ENCODE data around the gene ITK. TPM values are rescaled to one million over a fixed set of nuclear protein-coding genes. Genes with fewer than 3 reads are reported as not detected.

Gene ITK
- total RNA-seq, 1 donor from 2014 or later = not detected

DNA sequence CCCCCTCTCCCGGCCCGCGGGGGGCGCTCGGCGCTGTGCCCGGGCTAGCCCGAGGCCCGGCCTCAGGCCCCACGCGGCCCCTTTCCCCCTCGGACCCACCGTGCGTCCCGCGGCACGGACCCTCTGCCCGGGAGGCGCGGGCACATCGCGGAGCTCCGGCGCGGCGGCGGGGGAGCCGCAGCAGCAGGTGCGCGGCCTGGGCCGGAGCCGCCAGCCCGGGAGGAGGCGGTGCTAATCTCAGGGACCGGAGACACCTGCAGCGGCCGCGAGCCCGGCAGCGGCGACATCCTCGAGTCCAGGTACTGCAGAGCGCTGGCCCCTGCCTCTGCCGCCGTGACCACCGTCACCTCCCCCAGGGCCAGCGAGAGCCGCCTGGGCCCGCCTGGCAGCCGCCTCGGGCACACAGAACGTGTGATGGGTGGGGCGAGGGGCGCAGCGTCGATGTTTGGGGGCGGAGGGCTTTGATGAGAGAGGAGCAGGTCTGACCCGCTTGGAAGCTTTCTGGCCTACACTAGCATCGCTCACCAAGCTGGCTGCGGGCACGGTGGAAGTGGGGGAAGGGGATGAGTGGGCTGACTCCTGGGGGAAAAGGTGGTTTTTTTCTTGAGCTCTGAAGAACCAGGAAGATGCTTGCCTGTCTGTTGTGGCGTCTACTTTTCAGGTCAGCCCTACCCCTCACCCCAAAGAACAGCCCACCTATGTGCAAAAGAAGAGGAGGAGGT, 85.8 kb downstream of the ITK start:
- Histone ChIP-seq H3K9ac (peak overlapping the region; percentile 42), H4K20me1 (ENCODE audit: low read depth) (peaks cover 43% of the 10 kb centered on the region), H2AFZ (replicated peaks) (peak overlapping the region; percentile 97), H3K9me3 (ENCODE audit: low read depth) (no peaks in the 10 kb centered on the region), H3K4me1 (peaks cover 33% of the 10 kb centered on the region), H3F3A (ENCODE audit: low read depth) (no peaks in the 10 kb centered on the region), H3K27me3 (peaks cover 23% of the 10 kb centered on the region), H3K36me3 (no peaks in the 10 kb centered on the region), H3K79me2 (ENCODE audit: low read depth) (peaks cover 49% of the 10 kb centered on the region), H3K4me3 (peak overlapping the region; percentile 95), H3K27ac (no peak overlapping the region), H3K4me2 (peak overlapping the region; percentile 90)
- no peak overlapping the region for H3K27ac Mint-ChIP-seq
- no peaks in the 10 kb centered on the region for H3K9me3 Mint-ChIP-seq
- TF ChIP-seq EZH2phosphoT487 (IDR thresholded peaks at IDR 0.05) = no peak
- TF ChIP-seq, protein P1, sequence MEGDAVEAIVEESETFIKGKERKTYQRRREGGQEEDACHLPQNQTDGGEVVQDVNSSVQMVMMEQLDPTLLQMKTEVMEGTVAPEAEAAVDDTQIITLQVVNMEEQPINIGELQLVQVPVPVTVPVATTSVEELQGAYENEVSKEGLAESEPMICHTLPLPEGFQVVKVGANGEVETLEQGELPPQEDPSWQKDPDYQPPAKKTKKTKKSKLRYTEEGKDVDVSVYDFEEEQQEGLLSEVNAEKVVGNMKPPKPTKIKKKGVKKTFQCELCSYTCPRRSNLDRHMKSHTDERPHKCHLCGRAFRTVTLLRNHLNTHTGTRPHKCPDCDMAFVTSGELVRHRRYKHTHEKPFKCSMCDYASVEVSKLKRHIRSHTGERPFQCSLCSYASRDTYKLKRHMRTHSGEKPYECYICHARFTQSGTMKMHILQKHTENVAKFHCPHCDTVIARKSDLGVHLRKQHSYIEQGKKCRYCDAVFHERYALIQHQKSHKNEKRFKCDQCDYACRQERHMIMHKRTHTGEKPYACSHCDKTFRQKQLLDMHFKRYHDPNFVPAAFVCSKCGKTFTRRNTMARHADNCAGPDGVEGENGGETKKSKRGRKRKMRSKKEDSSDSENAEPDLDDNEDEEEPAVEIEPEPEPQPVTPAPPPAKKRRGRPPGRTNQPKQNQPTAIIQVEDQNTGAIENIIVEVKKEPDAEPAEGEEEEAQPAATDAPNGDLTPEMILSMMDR (IDR thresholded peaks at IDR 0.05) = peak; percentile 28
- no peak for TF ChIP-seq EZH2 (IDR thresholded peaks at IDR 0.05)
- no peaks in the 10 kb centered on the region for H3K27me3 Mint-ChIP-seq (ENCODE audit: insufficient read depth, low read depth)
- H3K36me3 Mint-ChIP-seq = no peaks in the 10 kb centered on the region
- peaks cover 22% of the 10 kb centered on the region for H3K4me1 Mint-ChIP-seq
- peak; percentile 78 for DNase-seq (ENCODE audit: low spot score)
- H3K4me3 Mint-ChIP-seq = peak overlapping the region; percentile 87

DNA sequence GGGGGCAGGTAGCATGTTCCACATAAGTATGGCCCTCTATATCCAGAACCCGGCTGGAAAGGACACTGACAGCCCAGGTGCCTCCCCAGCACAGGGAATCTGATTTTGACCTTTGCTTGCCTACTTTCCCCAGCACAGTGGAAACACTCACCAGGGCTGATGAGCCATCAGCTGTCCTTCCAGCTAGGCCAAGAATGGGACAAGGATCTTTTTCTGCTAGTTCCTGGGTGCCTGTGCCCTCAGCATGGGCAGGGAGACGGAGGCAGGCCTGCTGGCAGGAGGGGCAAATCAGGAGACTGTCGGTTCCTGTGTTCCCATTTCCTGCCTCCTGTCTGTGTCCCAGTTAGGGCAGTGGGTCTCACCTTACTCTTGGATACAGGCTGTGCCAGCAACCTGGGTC, 86.4 kb downstream of the ITK start:
- H3K79me2 ChIP-seq (ENCODE audit: low read depth) = peaks cover 55% of the 10 kb centered on the region
- H3K36me3 ChIP-seq = no peaks in the 10 kb centered on the region
- no peaks in the 10 kb centered on the region for H3F3A ChIP-seq (ENCODE audit: low read depth)
- no peak overlapping the region for H3K9ac ChIP-seq
- peaks cover 33% of the 10 kb centered on the region for H3K4me1 ChIP-seq
- TF ChIP-seq EZH2phosphoT487 (IDR thresholded peaks at IDR 0.05) = no peak
- TF ChIP-seq, protein P1 (IDR thresholded peaks at IDR 0.05) = no peak
- no peak for TF ChIP-seq EZH2 (IDR thresholded peaks at IDR 0.05)
- no peak overlapping the region for H3K27ac ChIP-seq
- Mint-ChIP-seq H3K4me3 (peak overlapping the region; percentile 87), H3K36me3 (no peaks in the 10 kb centered on the region), H3K4me1 (peaks cover 22% of the 10 kb centered on the region), H3K27me3 (ENCODE audit: insufficient read depth, low read depth) (no peaks in the 10 kb centered on the region), H3K27ac (no peak overlapping the region), H3K9me3 (no peaks in the 10 kb centered on the region)
- peaks cover 43% of the 10 kb centered on the region for H4K20me1 ChIP-seq (ENCODE audit: low read depth)
- no peaks in the 10 kb centered on the region for H3K9me3 ChIP-seq (ENCODE audit: low read depth)
- peak overlapping the region; percentile 90 for H3K4me2 ChIP-seq
- peak overlapping the region; percentile 95 for H3K4me3 ChIP-seq
- no peak for DNase-seq (ENCODE audit: low spot score)
- H3K27me3 ChIP-seq = peaks cover 23% of the 10 kb centered on the region
- H2AFZ ChIP-seq (replicated peaks) = no peak overlapping the region

DNA sequence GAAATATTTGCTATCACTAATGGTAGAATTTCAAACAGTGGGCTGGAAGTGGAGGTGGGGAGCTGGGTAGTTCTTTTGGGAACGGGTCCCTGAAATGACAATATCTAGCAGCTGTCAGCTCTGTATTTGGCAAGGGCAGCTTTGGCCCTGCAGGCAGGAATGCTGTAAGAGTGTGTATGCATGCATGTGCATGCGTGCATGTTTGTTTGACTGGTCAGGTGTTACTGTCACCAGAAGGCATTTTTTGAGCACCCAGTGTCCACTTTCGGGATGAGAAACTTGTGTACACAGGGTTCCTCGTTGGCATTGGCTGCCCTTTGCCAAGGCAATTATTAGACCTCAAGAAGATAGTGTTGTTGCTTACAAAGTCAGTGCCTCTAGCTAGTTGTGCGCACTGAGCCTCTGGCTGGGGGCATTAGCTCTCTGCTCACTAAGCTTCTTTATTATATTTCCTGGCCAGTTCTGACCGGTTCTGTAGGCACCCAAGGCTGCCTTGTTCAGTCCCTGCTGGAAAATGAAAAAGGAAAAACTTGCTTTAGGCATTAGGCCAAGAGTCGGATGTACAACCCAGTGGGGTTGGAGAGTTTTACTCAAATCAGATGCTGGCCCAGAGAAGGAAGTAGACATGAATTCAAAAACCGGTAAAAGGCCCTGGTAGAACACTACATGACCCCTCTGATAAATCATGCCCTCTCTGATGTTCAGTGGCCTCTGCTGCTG, 87.3 kb downstream of the ITK start:
- peaks cover 33% of the 10 kb centered on the region for H3K4me1 ChIP-seq
- Mint-ChIP-seq H3K27ac (no peak overlapping the region), H3K4me3 (peak overlapping the region; percentile 31), H3K9me3 (no peaks in the 10 kb centered on the region), H3K4me1 (peaks cover 22% of the 10 kb centered on the region), H3K36me3 (no peaks in the 10 kb centered on the region), H3K27me3 (ENCODE audit: insufficient read depth, low read depth) (no peaks in the 10 kb centered on the region)
- H2AFZ ChIP-seq (replicated peaks) = no peak overlapping the region
- no peaks in the 10 kb centered on the region for H3K36me3 ChIP-seq
- H4K20me1 ChIP-seq (ENCODE audit: low read depth) = peaks cover 43% of the 10 kb centered on the region
- H3K9ac ChIP-seq = no peak overlapping the region
- H3K79me2 ChIP-seq (ENCODE audit: low read depth) = peaks cover 64% of the 10 kb centered on the region
- peaks cover 23% of the 10 kb centered on the region for H3K27me3 ChIP-seq
- H3F3A ChIP-seq (ENCODE audit: low read depth) = no peaks in the 10 kb centered on the region
- TF ChIP-seq, protein P1 (IDR thresholded peaks at IDR 0.05) = no peak
- TF ChIP-seq EZH2phosphoT487 (IDR thresholded peaks at IDR 0.05) (no peak), EZH2 (IDR thresholded peaks at IDR 0.05) (no peak)
- H3K4me3 ChIP-seq = peak overlapping the region; percentile 95
- peak overlapping the region; percentile 90 for H3K4me2 ChIP-seq
- no peaks in the 10 kb centered on the region for H3K9me3 ChIP-seq (ENCODE audit: low read depth)
- no peak overlapping the region for H3K27ac ChIP-seq
- no peak for DNase-seq (ENCODE audit: low spot score)
